HFF-Myc (cell line): ENCODE results near the gene BPTF.
"Not testable (repeated sequence)": the region's sequence is repeated elsewhere in the genome, so short reads cannot be mapped to it uniquely, and the experiment has no call there.

Experiments
- DNase-seq: peaks from one replicate; pipeline ENCODE4 v3.0.0-alpha.2; 2011; ENCODE audit warnings: low read depth; ENCODE audit errors: extremely low read depth
- H3K4me3 ChIP-seq: replicated peaks from 2 replicates; pipeline ENCODE4 v1.5.1; 2011; ENCODE audit warnings: low read depth, mild to moderate bottlenecking, control low read depth, low read length
- TF ChIP-seq, protein P1 (sequence below): IDR thresholded peaks from 2 replicates; pipeline ENCODE4 v1.5.1; 2012; ENCODE audit warnings: mild to moderate bottlenecking, low read depth, low read length, control low read depth; ENCODE audit errors: missing control alignments

Gene BPTF

DNA sequence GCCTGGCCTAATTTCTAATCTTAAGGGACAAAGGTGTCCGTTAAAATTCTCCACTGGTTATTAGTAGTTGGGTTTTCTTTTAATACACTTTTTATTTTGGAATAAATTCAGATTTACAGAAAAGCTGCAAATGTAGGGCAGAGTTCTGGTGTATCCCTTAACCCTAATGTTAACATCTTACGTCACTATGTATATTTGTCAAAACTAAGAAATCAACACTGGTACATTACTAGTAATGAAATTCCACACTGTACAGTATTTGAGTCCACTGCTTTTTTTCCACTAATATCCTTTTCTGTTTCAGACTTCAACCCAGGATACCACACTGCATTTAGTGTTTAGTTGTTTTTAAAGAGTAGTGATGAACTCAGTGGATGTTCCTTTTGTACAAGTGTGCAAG lies 191.5 kb downstream of the BPTF start:
- no peak overlapping the region for H3K4me3 ChIP-seq

DNA sequence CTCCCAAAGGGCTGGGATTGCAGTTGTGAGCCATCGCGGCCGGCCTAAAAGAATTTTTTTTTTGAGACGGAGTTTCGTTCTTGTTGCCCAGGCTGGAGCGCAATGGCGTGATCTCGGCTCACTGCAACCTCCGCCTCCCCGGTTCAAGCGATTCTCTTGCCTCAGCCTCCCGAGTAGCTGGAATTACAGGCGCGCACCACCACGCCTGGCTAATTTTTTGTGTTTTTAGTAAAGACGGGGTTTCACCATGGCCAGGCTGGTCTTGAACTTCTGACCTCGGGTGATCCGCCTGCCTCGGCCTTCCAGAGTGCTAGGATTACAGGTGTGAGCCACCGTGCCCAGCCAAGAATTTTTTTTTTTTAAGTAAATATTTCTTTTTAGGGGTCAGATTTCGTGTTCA lies 193.2 kb downstream of the BPTF start:
- not testable (repeated sequence) for DNase-seq, H3K4me3 ChIP-seq

More for the DNA sequence above, 191.5 kb downstream of the BPTF start:
- TF ChIP-seq, protein P1, sequence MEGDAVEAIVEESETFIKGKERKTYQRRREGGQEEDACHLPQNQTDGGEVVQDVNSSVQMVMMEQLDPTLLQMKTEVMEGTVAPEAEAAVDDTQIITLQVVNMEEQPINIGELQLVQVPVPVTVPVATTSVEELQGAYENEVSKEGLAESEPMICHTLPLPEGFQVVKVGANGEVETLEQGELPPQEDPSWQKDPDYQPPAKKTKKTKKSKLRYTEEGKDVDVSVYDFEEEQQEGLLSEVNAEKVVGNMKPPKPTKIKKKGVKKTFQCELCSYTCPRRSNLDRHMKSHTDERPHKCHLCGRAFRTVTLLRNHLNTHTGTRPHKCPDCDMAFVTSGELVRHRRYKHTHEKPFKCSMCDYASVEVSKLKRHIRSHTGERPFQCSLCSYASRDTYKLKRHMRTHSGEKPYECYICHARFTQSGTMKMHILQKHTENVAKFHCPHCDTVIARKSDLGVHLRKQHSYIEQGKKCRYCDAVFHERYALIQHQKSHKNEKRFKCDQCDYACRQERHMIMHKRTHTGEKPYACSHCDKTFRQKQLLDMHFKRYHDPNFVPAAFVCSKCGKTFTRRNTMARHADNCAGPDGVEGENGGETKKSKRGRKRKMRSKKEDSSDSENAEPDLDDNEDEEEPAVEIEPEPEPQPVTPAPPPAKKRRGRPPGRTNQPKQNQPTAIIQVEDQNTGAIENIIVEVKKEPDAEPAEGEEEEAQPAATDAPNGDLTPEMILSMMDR = no peak
- DNase-seq = no peak

DNA sequence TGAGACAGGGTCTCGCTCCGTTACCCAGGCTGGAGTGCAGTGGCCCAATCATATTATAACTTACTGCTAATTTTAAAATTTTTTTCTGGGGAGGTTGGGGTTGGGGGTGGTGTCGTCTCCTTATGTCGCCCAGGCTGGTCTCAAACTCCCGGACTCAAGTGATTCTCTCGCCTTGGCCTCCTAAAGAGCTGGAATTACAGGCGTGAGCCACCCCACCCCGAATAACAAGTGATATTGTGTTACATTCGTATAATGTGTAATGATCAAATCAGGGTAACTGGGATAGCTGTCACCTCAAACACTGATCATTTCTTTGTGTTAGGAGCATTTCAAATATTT lies 194.0 kb downstream of the BPTF start:
- TF ChIP-seq, protein P1 = no peak
- no peak overlapping the region for H3K4me3 ChIP-seq
- no peak for DNase-seq

DNA sequence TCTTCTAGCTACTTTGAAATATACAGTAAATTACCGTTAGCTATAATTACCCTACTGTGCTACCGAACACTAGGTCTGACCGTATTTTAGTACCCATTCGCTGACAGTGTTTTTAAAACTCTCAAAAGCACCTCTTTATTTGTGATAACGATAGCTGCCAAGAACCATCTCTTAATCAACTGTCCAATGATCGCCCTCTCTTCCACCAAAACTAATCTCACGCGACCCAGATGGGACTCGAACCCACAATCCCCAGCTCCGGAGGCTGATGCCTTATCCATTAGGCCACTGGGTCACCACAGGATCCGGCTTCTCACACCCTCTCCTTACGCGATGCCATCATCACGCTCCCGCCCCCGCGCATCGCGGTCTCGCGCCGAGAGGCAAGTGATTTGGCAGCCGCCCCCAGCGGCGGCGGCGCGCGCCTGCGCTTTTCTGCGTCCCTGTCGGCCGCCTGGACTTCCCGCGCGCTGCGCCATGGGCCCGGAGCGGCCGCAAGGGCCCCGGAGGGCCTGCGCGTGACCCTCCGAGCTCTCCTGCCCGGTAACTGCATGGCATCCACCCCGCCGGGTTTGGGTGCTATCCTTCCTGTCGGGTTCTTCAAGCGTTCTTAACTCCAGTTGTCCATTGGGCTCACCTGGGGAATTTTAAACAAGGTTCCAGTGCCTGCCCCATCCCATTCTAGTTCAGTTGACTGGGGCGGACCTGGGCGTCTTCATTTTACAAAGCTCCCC lies 194.5 kb downstream of the BPTF start:
- TF ChIP-seq, protein P1 = no peak
- peak overlapping the region; percentile 47 for H3K4me3 ChIP-seq
- peak; percentile 83 for DNase-seq

DNA sequence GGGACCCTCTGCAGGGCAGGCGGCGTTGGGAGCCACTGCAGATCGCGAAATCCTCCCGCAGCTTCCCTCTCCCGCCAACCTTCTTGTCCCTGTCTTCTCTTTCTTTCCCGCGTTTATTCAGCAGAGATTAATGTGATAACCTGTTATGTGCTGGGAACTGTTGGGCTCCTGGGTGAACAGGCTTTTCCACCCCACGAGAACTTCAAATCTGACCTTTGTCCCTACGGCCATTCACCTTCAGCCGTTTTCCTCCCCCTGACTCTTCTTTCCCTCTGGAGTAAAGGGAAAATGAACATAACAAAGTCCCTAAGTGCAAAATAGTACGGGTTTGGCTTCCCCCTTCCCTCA lies 195.1 kb downstream of the BPTF start:
- TF ChIP-seq, protein P1 = no peak
- peak overlapping the region; percentile 47 for H3K4me3 ChIP-seq
- DNase-seq = no peak

DNA sequence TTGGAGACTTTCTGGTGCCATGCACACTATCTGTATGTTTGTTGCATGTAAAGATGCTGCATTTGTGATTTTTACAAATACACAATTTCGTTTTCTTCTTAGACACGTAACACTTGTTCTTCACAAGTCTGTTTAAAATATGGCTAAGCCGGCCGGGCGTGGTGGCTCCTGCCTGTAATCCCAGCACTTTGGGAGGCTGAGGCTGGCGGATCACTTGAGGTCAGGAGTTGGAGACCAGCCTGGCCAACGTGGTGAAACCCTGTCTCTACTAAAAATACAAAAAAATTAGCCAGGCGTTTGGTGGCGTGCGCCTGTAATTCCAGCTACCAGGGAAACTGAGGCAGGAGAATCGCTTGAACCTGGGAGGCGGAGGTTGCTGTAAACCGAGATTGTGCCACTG lies 195.5 kb downstream of the BPTF start:
- peak overlapping the region; percentile 47; the same call in 1 of the 2 replicates for H3K4me3 ChIP-seq
- not testable (repeated sequence) for DNase-seq

DNA sequence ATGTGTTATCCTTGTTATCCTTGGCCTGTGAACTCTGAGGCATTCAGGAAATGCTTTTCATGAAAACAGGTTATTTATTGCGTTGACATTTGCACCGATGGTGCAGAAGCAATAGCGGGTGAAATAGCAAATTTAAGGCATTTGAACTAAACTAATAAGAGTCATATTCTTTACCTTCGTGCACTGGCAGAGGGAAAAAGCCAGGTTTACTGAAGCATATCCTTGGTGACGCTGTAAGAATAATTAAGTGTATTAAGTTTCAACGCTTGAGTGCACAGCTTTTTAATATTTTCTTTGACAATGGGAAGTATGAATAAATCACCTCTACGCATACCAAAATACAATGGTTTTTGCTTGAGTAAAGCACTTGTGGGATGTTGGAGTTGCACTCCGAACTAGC lies 196.7 kb downstream of the BPTF start:
- H3K4me3 ChIP-seq = no peak overlapping the region
- TF ChIP-seq, protein P1 = no peak
- no peak for DNase-seq

DNA sequence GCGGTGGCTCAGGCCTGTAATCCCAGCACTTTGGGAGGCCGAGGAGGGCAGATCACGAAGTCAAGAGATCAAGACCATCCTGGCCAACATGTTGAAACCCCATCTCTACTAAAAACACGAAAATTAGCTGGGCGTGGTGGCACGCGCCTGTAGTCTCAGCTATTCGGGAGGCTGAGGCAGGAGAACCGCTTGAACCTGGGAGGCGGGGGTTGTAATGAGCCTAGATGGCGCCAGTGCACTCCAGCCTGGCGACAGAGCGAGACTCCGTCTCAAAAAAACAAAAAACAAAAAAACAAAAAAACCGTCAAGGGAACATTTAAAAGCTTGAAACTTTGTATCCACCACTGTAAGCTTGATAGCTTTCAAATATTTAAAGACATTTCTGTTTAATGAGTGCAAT lies 197.2 kb downstream of the BPTF start:
- H3K4me3 ChIP-seq, DNase-seq: not testable (repeated sequence)
